Suppressor macrophage treated with lipopolysaccharide for 1 hour (primary cell): ENCODE measurements around the gene RASA4.
A peak's percentile ranks its signal among the peaks of the same experiment; 100 is the strongest.
"Not testable (repeated sequence)": the region's sequence is repeated elsewhere in the genome, so short reads cannot be mapped to it uniquely, and the experiment has no call there.

Experiments used
- DNase-seq, 3 donors: peaks; one replicate each; pipeline ENCODE4 v3.0.0-alpha.2; 2020 to 2022

RASA4 gene

GRCh38 chr7:102604431-102605145 lies 12.0 kb downstream of the RASA4 start:
- DNase-seq, result not testable (repeated sequence)

GRCh38 chr7:102602317-102602716 lies 14.2 kb downstream of the RASA4 start:
- DNase-seq, result not testable (repeated sequence)

GRCh38 chr7:102599699-102600098 lies 16.9 kb downstream of the RASA4 start:
- not testable (repeated sequence) for DNase-seq

- DNase-seq, result not testable (repeated sequence)
Measured at GRCh38 chr7:102596036-102596435, 20.5 kb downstream of the RASA4 start.

- not testable (repeated sequence) for DNase-seq
Measured at GRCh38 chr7:102593637-102594334, 22.8 kb downstream of the RASA4 start.

GRCh38 chr7:102592477-102593019 lies 24.0 kb downstream of the RASA4 start:
- not testable (repeated sequence) for DNase-seq

- not testable (repeated sequence) for DNase-seq
Measured at GRCh38 chr7:102589857-102590256, 26.7 kb downstream of the RASA4 start.

GRCh38 chr7:102583495-102583894 lies 33.1 kb downstream of the RASA4 start:
- not testable (repeated sequence) for DNase-seq

- DNase-seq, result not testable (repeated sequence)
Measured at GRCh38 chr7:102581722-102582121, 34.8 kb downstream of the RASA4 start.

GRCh38 chr7:102578486-102578885 lies 38.1 kb downstream of the RASA4 start:
- not testable (repeated sequence) for DNase-seq

- DNase-seq, result not testable (repeated sequence)
Measured at GRCh38 chr7:102577315-102578240, 39.0 kb downstream of the RASA4 start.

GRCh38 chr7:102576363-102576762 lies 40.2 kb downstream of the RASA4 start:
- DNase-seq, result not testable (repeated sequence)

- not testable (repeated sequence) for DNase-seq
Measured at GRCh38 chr7:102574607-102575006, 41.9 kb downstream of the RASA4 start.

GRCh38 chr7:102572261-102573239 lies 44.0 kb downstream of the RASA4 start, which contains the start of gene POLR2J3:
TSS of gene POLR2J3 (minus strand) at chr7:102572583. CDS start at chr7:102572521, 62 bp downstream.
- peak; percentile 94 to 100 (median 96) for DNase-seq

- DNase-seq, result not testable (repeated sequence)
Measured at GRCh38 chr7:102568620-102569019, 47.9 kb downstream of the RASA4 start.

GRCh38 chr7:102550808-102551422 lies 65.6 kb downstream of the RASA4 start, which contains the start of gene SPDYE2:
TSS of gene SPDYE2 (plus strand) at chr7:102551226. CDS start at chr7:102553256, 2,030 bp downstream.
- not testable (repeated sequence) for DNase-seq

- not testable (repeated sequence) for DNase-seq
Measured at GRCh38 chr7:102546353-102546752, 70.2 kb downstream of the RASA4 start.

GRCh38 chr7:102545288-102545687 lies 71.3 kb downstream of the RASA4 start:
- not testable (repeated sequence) for DNase-seq

GRCh38 chr7:102544372-102544771 lies 72.2 kb downstream of the RASA4 start:
- DNase-seq, result not testable (repeated sequence)

GRCh38 chr7:102543596-102543995 lies 73.0 kb downstream of the RASA4 start, which contains the start of gene UPK3BL2:
TSS of gene UPK3BL2 (minus strand) at chr7:102543696. CDS start at chr7:102543636, 60 bp downstream.
- DNase-seq, result not testable (repeated sequence)
